ENCODE results near the gene SPTBN1. TPM values are rescaled to one million over a fixed set of nuclear protein-coding genes. Genes with fewer than 3 reads are reported as not detected.

SPTBN1 gene
- total RNA-seq, 4 donors from 2014 or later: 171 to 293 (median 247) TPM

GRCh38 chr2:54678719-54679118 lies 222.6 kb downstream of the SPTBN1 start:
- no peak overlapping the region for H3K27ac ChIP-seq
- peaks cover 0 to 9% (median under 1%) of the 10 kb centered on the region in 4 donors for H3K4me1 ChIP-seq
- no peak for TF ChIP-seq CTCF (IDR thresholded peaks at IDR 0.05)
- TF ChIP-seq POLR2A (IDR thresholded peaks at IDR 0.05): no peak
- no peaks in the 10 kb centered on the region for H3K36me3 ChIP-seq
- H3K9me3 ChIP-seq: no peaks in the 10 kb centered on the region
- no peaks in the 10 kb centered on the region for H3K27me3 ChIP-seq
- no peak for DNase-seq
- no peak overlapping the region for H3K4me3 ChIP-seq

GRCh38 chr2:54680397-54681041 lies 224.4 kb downstream of the SPTBN1 start:
- no peak for DNase-seq
- TF ChIP-seq CTCF (IDR thresholded peaks at IDR 0.05) (no peak), POLR2A (IDR thresholded peaks at IDR 0.05) (no peak)
- H3K36me3 ChIP-seq: no peaks in the 10 kb centered on the region
- H3K9me3 ChIP-seq: no peaks in the 10 kb centered on the region
- H3K27ac ChIP-seq: no peak overlapping the region
- H3K4me3 ChIP-seq: no peak overlapping the region
- no peaks in the 10 kb centered on the region for H3K27me3 ChIP-seq
- H3K4me1 ChIP-seq: peaks cover 0 to 4% (median 0%) of the 10 kb centered on the region in 4 donors

GRCh38 chr2:54681416-54681815 lies 225.3 kb downstream of the SPTBN1 start:
- peaks cover 0 to 4% (median 0%) of the 10 kb centered on the region in 4 donors for H3K4me1 ChIP-seq

GRCh38 chr2:54683596-54683995 lies 227.5 kb downstream of the SPTBN1 start:
- Histone ChIP-seq H3K36me3 (no peaks in the 10 kb centered on the region), H3K9me3 (no peaks in the 10 kb centered on the region), H3K4me1 (peaks cover 0 to 4% (median 0%) of the 10 kb centered on the region in 4 donors), H3K27ac (no peak overlapping the region), H3K4me3 (no peak overlapping the region), H3K27me3 (no peaks in the 10 kb centered on the region)
- TF ChIP-seq CTCF (IDR thresholded peaks at IDR 0.05): no peak
- no peak for TF ChIP-seq POLR2A (IDR thresholded peaks at IDR 0.05)
- no peak for DNase-seq

More at GRCh38 chr2:54681416-54681815, 225.3 kb downstream of the SPTBN1 start:
- H3K4me3 ChIP-seq: no peak overlapping the region
- H3K27ac ChIP-seq: no peak overlapping the region
- no peaks in the 10 kb centered on the region for H3K9me3 ChIP-seq
- TF ChIP-seq CTCF (IDR thresholded peaks at IDR 0.05) (no peak), POLR2A (IDR thresholded peaks at IDR 0.05) (no peak)
- no peaks in the 10 kb centered on the region for H3K36me3 ChIP-seq
- H3K27me3 ChIP-seq: no peaks in the 10 kb centered on the region
- no peak for DNase-seq

- TF ChIP-seq CTCF (IDR thresholded peaks at IDR 0.05) (no peak), POLR2A (IDR thresholded peaks at IDR 0.05) (no peak)
- no peaks in the 10 kb centered on the region for H3K9me3 ChIP-seq
- H3K27me3 ChIP-seq: no peaks in the 10 kb centered on the region
- no peak for DNase-seq
- H3K4me3 ChIP-seq: no peak overlapping the region
- peaks cover 0 to 4% (median 0%) of the 10 kb centered on the region in 4 donors for H3K4me1 ChIP-seq
- no peak overlapping the region for H3K27ac ChIP-seq
- no peaks in the 10 kb centered on the region for H3K36me3 ChIP-seq
Observed at GRCh38 chr2:54685263-54685775, 229.2 kb downstream of the SPTBN1 start.
